Measurements from ENCODE around the gene SNAI1. TPM values are rescaled to one million over a fixed set of nuclear protein-coding genes. Genes with fewer than 3 reads are reported as not detected.

Gene SNAI1
- total and polyA plus RNA-seq, 2 donors from 2014 or later = 3.7 to 4.5 TPM

DNA sequence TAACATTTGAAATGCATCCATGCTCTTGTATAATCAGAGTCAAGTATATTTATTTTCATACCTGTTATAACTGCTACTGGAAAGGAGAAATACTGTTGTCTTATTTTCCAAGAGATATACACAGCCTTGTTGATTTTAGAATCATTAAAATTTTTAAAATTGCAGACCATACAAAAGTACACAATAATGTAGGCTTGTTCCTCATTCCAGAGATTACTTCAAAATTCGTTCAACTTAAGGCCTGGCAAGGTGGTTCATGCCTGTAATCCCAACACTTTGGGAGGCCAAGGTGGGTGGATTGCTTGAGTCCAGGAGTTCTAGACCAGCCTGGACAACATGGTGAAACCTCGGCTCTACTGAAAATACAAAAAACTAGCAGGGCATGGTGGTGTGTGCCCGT lies 40.5 kb upstream of the SNAI1 start:
- FAIRE-seq (no peak), DNase-seq (no peak)
- Histone ChIP-seq H3K4me1 (ENCODE audit: control insufficient read depth in 2 of 3, insufficient read depth in 2 of 3, low read depth in 1 of 3, low read length in 3 of 3) (peaks cover 0 to 25% (median 3%) of the 10 kb centered on the region in 3 donors), H3K27ac (ENCODE audit: low read depth in 2 of 2, low read length in 2 of 2) (no peak overlapping the region), H3K9ac (ENCODE audit: low read length in 3 of 3) (no peak overlapping the region), H3K4me3 (ENCODE audit: low read length in 3 of 3) (no peak overlapping the region), H3K9me3 (ENCODE audit: control insufficient read depth in 2 of 3, insufficient read depth in 1 of 3, low read length in 3 of 3) (no peaks in the 10 kb centered on the region), H3K27me3 (ENCODE audit: control insufficient read depth, insufficient read depth, low read length) (no peaks in the 10 kb centered on the region), H3K36me3 (ENCODE audit: control insufficient read depth in 2 of 3, insufficient read depth in 3 of 3, low read length in 3 of 3) (peaks cover 2 to 36% (median 20%) of the 10 kb centered on the region in 3 donors)
- intact Hi-C loops (cut with DNase I) = no loop called here
- TF ChIP-seq, protein P1, sequence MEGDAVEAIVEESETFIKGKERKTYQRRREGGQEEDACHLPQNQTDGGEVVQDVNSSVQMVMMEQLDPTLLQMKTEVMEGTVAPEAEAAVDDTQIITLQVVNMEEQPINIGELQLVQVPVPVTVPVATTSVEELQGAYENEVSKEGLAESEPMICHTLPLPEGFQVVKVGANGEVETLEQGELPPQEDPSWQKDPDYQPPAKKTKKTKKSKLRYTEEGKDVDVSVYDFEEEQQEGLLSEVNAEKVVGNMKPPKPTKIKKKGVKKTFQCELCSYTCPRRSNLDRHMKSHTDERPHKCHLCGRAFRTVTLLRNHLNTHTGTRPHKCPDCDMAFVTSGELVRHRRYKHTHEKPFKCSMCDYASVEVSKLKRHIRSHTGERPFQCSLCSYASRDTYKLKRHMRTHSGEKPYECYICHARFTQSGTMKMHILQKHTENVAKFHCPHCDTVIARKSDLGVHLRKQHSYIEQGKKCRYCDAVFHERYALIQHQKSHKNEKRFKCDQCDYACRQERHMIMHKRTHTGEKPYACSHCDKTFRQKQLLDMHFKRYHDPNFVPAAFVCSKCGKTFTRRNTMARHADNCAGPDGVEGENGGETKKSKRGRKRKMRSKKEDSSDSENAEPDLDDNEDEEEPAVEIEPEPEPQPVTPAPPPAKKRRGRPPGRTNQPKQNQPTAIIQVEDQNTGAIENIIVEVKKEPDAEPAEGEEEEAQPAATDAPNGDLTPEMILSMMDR (IDR thresholded peaks at IDR 0.05; ENCODE audit: borderline replicate concordance, extremely low read depth, insufficient read depth) = no peak

DNA sequence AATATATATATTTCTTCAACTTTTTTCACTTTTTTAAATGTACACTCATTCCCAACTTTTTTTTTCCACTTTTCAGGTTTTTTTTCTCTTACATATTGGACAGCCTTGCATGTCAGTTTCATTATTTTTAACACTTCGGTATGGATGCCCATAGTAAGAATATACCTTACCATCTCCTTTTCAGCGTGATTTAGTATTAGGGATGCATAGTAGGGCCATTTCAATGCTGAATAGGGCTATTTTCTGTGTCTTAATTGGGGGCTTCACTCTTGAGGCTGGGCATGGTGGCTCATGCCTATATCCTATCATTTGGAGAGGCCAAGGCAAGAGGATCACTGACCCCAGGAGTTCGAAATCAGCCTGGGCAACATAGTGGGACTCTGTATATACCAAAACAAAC lies 39.8 kb upstream of the SNAI1 start:
- no peak for FAIRE-seq
- TF ChIP-seq, protein P1 (IDR thresholded peaks at IDR 0.05; ENCODE audit: borderline replicate concordance, extremely low read depth, insufficient read depth) = no peak

DNA sequence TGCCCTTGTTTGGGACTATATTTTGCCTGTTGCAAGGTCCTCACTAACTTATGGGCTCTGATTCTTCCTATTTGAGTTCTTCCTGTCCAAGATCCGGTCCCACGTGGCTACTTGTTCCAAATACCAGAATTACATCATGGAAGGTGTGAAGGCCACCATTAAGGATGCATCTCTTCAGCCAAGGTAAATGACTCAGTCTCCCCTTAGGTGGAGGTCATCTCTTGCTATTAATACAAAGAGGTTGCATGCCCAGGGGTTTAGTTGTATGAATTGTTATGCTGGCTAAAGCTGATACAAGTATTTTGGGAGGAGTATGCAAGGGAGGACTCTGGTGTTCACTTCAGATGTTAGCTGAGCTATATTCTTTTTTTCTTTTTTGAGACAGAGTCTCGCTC lies 37.5 kb upstream of the SNAI1 start:
- peaks cover 0 to 3% (median 0%) of the 10 kb centered on the region in 3 donors for H3K4me1 ChIP-seq (ENCODE audit: control insufficient read depth in 2 of 3, insufficient read depth in 2 of 3, low read depth in 1 of 3, low read length in 3 of 3)
- TF ChIP-seq, protein P1 (IDR thresholded peaks at IDR 0.05; ENCODE audit: borderline replicate concordance, extremely low read depth, insufficient read depth) = no peak
- intact Hi-C loops (cut with DNase I) = no loop called here
- peaks cover 2 to 53% (median 37%) of the 10 kb centered on the region in 3 donors for H3K36me3 ChIP-seq (ENCODE audit: control insufficient read depth in 2 of 3, insufficient read depth in 3 of 3, low read length in 3 of 3)
- no peaks in the 10 kb centered on the region for H3K9me3 ChIP-seq (ENCODE audit: control insufficient read depth in 2 of 3, insufficient read depth in 1 of 3, low read length in 3 of 3)
- DNase-seq = no peak
- FAIRE-seq = no peak
- no peak overlapping the region for H3K4me3 ChIP-seq (ENCODE audit: low read length in 3 of 3)
- H3K27me3 ChIP-seq (ENCODE audit: control insufficient read depth, insufficient read depth, low read length) = no peaks in the 10 kb centered on the region
- H3K9ac ChIP-seq (ENCODE audit: low read length in 3 of 3) = no peak overlapping the region
- peak overlapping the region in 1 of 2 donors; percentile 11 for H3K27ac ChIP-seq (ENCODE audit: low read depth in 2 of 2, low read length in 2 of 2)

More for the DNA sequence above, 39.8 kb upstream of the SNAI1 start:
- DNase-seq = no peak
- no peaks in the 10 kb centered on the region for H3K27me3 ChIP-seq (ENCODE audit: control insufficient read depth, insufficient read depth, low read length)
- intact Hi-C loops (cut with DNase I) = no loop called here
- peaks cover 0 to 19% (median 3%) of the 10 kb centered on the region in 3 donors for H3K4me1 ChIP-seq (ENCODE audit: control insufficient read depth in 2 of 3, insufficient read depth in 2 of 3, low read depth in 1 of 3, low read length in 3 of 3)
- peaks cover 2 to 39% (median 23%) of the 10 kb centered on the region in 3 donors for H3K36me3 ChIP-seq (ENCODE audit: control insufficient read depth in 2 of 3, insufficient read depth in 3 of 3, low read length in 3 of 3)
- H3K9ac ChIP-seq (ENCODE audit: low read length in 3 of 3) = no peak overlapping the region
- no peaks in the 10 kb centered on the region for H3K9me3 ChIP-seq (ENCODE audit: control insufficient read depth in 2 of 3, insufficient read depth in 1 of 3, low read length in 3 of 3)
- H3K27ac ChIP-seq (ENCODE audit: low read depth in 2 of 2, low read length in 2 of 2) = no peak overlapping the region
- H3K4me3 ChIP-seq (ENCODE audit: low read length in 3 of 3) = no peak overlapping the region
